ENCODE measurements around the gene CHRDL2. TPM values are rescaled to one million over a fixed set of nuclear protein-coding genes. Genes with fewer than 3 reads are reported as not detected.

CHRDL2 gene
- total RNA-seq, 1 experiment from 2014 or later = 0.39 TPM

DNA sequence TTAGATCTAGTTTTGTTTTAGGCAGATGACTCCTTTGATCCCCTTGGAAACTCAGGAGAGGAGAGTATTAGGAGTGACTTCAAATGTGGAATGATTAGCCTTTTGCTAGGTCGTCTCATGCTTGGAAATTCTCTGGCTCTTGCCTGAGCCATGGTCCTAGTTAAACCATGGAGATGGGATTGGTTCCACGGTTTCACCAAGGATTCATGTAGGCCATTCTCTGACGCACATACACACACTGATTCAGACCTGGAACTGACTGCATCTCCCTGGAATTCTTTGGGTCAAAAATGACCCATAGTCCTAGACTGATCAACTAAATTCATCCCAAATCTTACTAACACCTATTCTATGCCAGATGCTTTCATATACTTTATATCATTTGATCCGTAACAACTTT is 82.3 kb downstream of the CHRDL2 start:
- peaks cover 8% of the 10 kb centered on the region in 2 experiments for H3K4me1 Mint-ChIP-seq
- H3K9me3 ChIP-seq (ENCODE audit: control insufficient read depth, low read depth, low read length) = no peaks in the 10 kb centered on the region
- H3K79me1 ChIP-seq (ENCODE audit: insufficient read depth, low read depth, low read length, poor library complexity, severe bottlenecking) = no peaks in the 10 kb centered on the region
- no peak overlapping the region for H3K9ac ChIP-seq (ENCODE audit: extremely low read depth, insufficient read length, low read length)
- H3K9me3 Mint-ChIP-seq = peaks cover 0 to 4% of the 10 kb centered on the region in 2 experiments; a peak in 2 of 5 replicates
- H2BK15ac ChIP-seq (ENCODE audit: low read depth, low read length) = no peak overlapping the region
- WGBS (ENCODE audit: extremely low coverage, insufficient read length, low lambda C conversion rate) = 100% methylated on average over 1 of the region's 4 CpGs
- no peak overlapping the region for H3K14ac ChIP-seq (ENCODE audit: insufficient read depth, low read length)
- H3K4me1 ChIP-seq (ENCODE audit: insufficient read depth, low read length) = no peaks in the 10 kb centered on the region
- H2BK20ac ChIP-seq (ENCODE audit: low read depth, low read length, poor library complexity, severe bottlenecking) = no peak overlapping the region
- H3K23me2 ChIP-seq (ENCODE audit: insufficient read length, low read depth, low read length, poor library complexity, severe bottlenecking) = no peaks in the 10 kb centered on the region
- peaks cover 9 to 23% (median 18%) of the 10 kb centered on the region in 3 experiments; a peak in 6 of 7 replicates for H3K36me3 Mint-ChIP-seq (ENCODE audit: insufficient read depth in 1 of 3, low read depth in 3 of 3)
- H2AK5ac ChIP-seq (ENCODE audit: insufficient read length, low read length) = no peak overlapping the region
- DNase-seq = no peak
- H4K91ac ChIP-seq (ENCODE audit: insufficient read length, low read depth, low read length) = no peak overlapping the region
- no peak overlapping the region for H3K4ac ChIP-seq (ENCODE audit: low read depth, low read length)
- no peaks in the 10 kb centered on the region for H3K27me3 ChIP-seq (ENCODE audit: insufficient read depth, low read length)
- no peak overlapping the region for H3K4me2 ChIP-seq (ENCODE audit: insufficient read depth, insufficient read length, low read length)
- no peak overlapping the region for H3K4me3 Mint-ChIP-seq
- H3K56ac ChIP-seq (ENCODE audit: insufficient read length, low read depth, low read length) = no peak overlapping the region
- H3K23ac ChIP-seq (ENCODE audit: insufficient read length, low read depth, low read length) = no peak overlapping the region
- H4K20me1 ChIP-seq (ENCODE audit: control insufficient read depth, insufficient read depth, insufficient read length) = no peaks in the 10 kb centered on the region
- no peak overlapping the region; a peak in 2 of 7 replicates for H3K27ac Mint-ChIP-seq
- H3K27me3 Mint-ChIP-seq (ENCODE audit: low read depth) = no peaks in the 10 kb centered on the region
- H4K5ac ChIP-seq (ENCODE audit: insufficient read length, low read depth, low read length) = no peak overlapping the region
- H2BK12ac ChIP-seq (ENCODE audit: insufficient read length, low read depth, low read length) = no peak overlapping the region
- no peak overlapping the region for H4K8ac ChIP-seq (replicated peaks; ENCODE audit: insufficient read length, low read depth, low read length)
- H2BK120ac ChIP-seq (ENCODE audit: low read depth, low read length, poor library complexity, severe bottlenecking) = no peak overlapping the region
- TF ChIP-seq CTCF (conservative IDR thresholded peaks at IDR 0.05) = no peak
- no peak overlapping the region for H3T11ph ChIP-seq (ENCODE audit: low read length)
- H3K18ac ChIP-seq (ENCODE audit: insufficient read length, low read depth, low read length) = no peak overlapping the region
- H3K27ac ChIP-seq (ENCODE audit: insufficient read length, low read depth, low read length) = no peak overlapping the region
- no peaks in the 10 kb centered on the region for H3K79me2 ChIP-seq (ENCODE audit: insufficient read depth, low read length)
- H2BK5ac ChIP-seq (ENCODE audit: insufficient read length, low read length) = no peak overlapping the region
- no peak overlapping the region for H2AFZ ChIP-seq (ENCODE audit: low read length)
